GM12878 (cell line): Measurements from ENCODE around the gene TRPM3.

Experiments
- CHD1 ChIP-seq: IDR thresholded peaks from 2 replicates; pipeline ENCODE4 v1.6.1; 2012; ENCODE audit warnings: low read depth, low read length, improper control_type of control experiment
- CTCF ChIP-seq, 3 experiments: IDR thresholded peaks in 2 of 3; conservative IDR thresholded peaks in 1 of 3; 2 replicates each; pipeline ENCODE4 v1.5.1; 2011; ENCODE audit warnings: low read depth in 3 of 3, low read length in 3 of 3, mild to moderate bottlenecking in 3 of 3, control low read depth in 2 of 3, moderate library complexity in 2 of 3, inconsistent platforms in 1 of 3, mixed read lengths in 1 of 3; ENCODE audit not compliant: control insufficient read depth in 2 of 3, insufficient read depth in 1 of 3; ENCODE audit errors: extremely low read depth in 1 of 3
- EZH2 ChIP-seq: IDR thresholded peaks from 2 replicates; pipeline ENCODE4 v1.6.1; 2012; ENCODE audit warnings: low read depth, mild to moderate bottlenecking, control low read depth, inconsistent platforms, low read length, borderline replicate concordance; ENCODE audit not compliant: control insufficient read depth
- FOS ChIP-seq: IDR thresholded peaks from 3 replicates; pipeline ENCODE4 v1.6.1; 2011; ENCODE audit warnings: borderline replicate concordance; ENCODE audit not compliant: insufficient read length; ENCODE audit errors: extremely low read depth
- FOXM1 ChIP-seq: IDR thresholded peaks from 2 replicates; pipeline ENCODE4 v1.6.1; 2012; ENCODE audit warnings: low read depth, mild to moderate bottlenecking, inconsistent platforms, low read length, moderate library complexity
- POLR2A ChIP-seq: IDR thresholded peaks from 2 replicates; pipeline ENCODE4 v1.6.1; 2011; ENCODE audit warnings: low read depth, mild to moderate bottlenecking, low read length
- POLR2AphosphoS2 ChIP-seq: IDR thresholded peaks from 2 replicates; pipeline ENCODE4 v1.6.1; 2011; ENCODE audit warnings: low read depth, mild to moderate bottlenecking, low read length, improper control_type of control experiment, moderate library complexity
- RBBP5 ChIP-seq: fragments of 200-600 bp; sonication (generic); conservative IDR thresholded peaks from 2 replicates; pipeline ENCODE4 v1.6.1; 2016
- SMARCA5 ChIP-seq: fragments of 450-650 bp; IDR thresholded peaks from 2 replicates; pipeline ENCODE4 v1.6.1; 2017; ENCODE audit warnings: mild to moderate bottlenecking
- USF2 ChIP-seq: IDR thresholded peaks from 2 replicates; pipeline ENCODE4 v1.6.1; 2011; ENCODE audit warnings: low read depth, low read length, improper control_type of control experiment, borderline replicate concordance
- ZBED1 ChIP-seq: IDR thresholded peaks from 2 replicates; pipeline ENCODE4 v1.6.1; 2016; ENCODE audit warnings: borderline replicate concordance
- ZBTB11 ChIP-seq: fragments of 450-650 bp; formaldehyde crosslinking; IDR thresholded peaks from 2 replicates; pipeline ENCODE4 v1.5.0; 2022; ENCODE audit warnings: mild to moderate bottlenecking, missing genetic modification characterization

GRCh38 chr9:70500793-70501192 lies 620.6 kb downstream of the TRPM3 start:
- TF ChIP-seq USF2, result no peak
- TF ChIP-seq FOXM1, result no peak
- TF ChIP-seq RBBP5, result no peak
- TF ChIP-seq POLR2AphosphoS2, result no peak
- no peak for TF ChIP-seq EZH2
- no peak for TF ChIP-seq FOS
- TF ChIP-seq CTCF (IDR thresholded peaks at IDR 0.05 in 2 of 3, conservative IDR thresholded peaks at IDR 0.05 in 1 of 3; ENCODE audit: control insufficient read depth in 2 of 3, extremely low read depth in 1 of 3, insufficient read depth in 1 of 3, low read depth in 3 of 3, low read length in 3 of 3), result no peak
- no peak for TF ChIP-seq ZBED1
- no peak for TF ChIP-seq POLR2A
- TF ChIP-seq SMARCA5, result no peak
- TF ChIP-seq ZBTB11 (CRISPR knock-in tag), result no peak
- no peak for TF ChIP-seq CHD1
